LoVo (cell line): ENCODE data around the gene ZNF462.
"Not testable (repeated sequence)": the region's sequence is repeated elsewhere in the genome, so short reads cannot be mapped to it uniquely, and the experiment has no call there.

Source experiments
- DNase-seq: peaks from one replicate; pipeline ENCODE4 v3.0.0-alpha.2; 2016; ENCODE audit warnings: low spot score

The ZNF462 gene, protein sequence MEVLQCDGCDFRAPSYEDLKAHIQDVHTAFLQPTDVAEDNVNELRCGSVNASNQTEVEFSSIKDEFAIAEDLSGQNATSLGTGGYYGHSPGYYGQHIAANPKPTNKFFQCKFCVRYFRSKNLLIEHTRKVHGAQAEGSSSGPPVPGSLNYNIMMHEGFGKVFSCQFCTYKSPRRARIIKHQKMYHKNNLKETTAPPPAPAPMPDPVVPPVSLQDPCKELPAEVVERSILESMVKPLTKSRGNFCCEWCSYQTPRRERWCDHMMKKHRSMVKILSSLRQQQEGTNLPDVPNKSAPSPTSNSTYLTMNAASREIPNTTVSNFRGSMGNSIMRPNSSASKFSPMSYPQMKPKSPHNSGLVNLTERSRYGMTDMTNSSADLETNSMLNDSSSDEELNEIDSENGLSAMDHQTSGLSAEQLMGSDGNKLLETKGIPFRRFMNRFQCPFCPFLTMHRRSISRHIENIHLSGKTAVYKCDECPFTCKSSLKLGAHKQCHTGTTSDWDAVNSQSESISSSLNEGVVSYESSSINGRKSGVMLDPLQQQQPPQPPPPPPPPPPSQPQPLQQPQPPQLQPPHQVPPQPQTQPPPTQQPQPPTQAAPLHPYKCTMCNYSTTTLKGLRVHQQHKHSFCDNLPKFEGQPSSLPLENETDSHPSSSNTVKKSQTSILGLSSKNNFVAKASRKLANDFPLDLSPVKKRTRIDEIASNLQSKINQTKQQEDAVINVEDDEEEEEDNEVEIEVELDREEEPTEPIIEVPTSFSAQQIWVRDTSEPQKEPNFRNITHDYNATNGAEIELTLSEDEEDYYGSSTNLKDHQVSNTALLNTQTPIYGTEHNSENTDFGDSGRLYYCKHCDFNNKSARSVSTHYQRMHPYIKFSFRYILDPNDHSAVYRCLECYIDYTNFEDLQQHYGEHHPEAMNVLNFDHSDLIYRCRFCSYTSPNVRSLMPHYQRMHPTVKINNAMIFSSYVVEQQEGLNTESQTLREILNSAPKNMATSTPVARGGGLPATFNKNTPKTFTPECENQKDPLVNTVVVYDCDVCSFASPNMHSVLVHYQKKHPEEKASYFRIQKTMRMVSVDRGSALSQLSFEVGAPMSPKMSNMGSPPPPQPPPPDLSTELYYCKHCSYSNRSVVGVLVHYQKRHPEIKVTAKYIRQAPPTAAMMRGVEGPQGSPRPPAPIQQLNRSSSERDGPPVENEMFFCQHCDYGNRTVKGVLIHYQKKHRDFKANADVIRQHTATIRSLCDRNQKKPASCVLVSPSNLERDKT (N-terminal part only)

GRCh38 chr9:106862821-106863720 lies at the start of gene ZNF462:
Gene ZNF462 (plus strand): TSS chr9:106863166. CDS start chr9:106923384, 60,218 bp downstream.
- DNase-seq: peak; percentile 44

GRCh38 chr9:106816524-106816923 lies 46.4 kb upstream of the ZNF462 start:
- no peak for DNase-seq

GRCh38 chr9:106818034-106818433 lies 44.9 kb upstream of the ZNF462 start:
- no peak for DNase-seq

- no peak for DNase-seq
These were observed 42.1 kb upstream of the ZNF462 start for GRCh38 chr9:106820866-106821265.

DNA sequence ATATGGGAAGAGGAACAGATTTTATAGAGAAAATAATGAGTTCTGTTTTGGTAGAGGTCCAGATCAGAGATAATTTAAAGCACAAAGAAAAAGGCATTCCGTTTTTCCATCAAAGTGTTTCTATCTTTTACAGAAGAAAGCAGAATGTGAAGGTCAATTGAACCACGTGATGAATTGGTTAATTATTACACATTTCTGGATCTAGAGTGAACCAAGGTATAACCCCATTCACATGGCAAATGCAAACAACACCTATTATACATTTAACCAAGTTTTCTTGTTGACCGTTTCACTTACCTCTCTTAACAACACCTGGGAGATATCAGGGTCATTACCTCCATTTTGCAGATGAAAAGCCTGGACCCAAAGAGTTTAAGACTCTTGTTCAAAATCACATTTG lies 34.9 kb upstream of the ZNF462 start:
- no peak for DNase-seq

DNA sequence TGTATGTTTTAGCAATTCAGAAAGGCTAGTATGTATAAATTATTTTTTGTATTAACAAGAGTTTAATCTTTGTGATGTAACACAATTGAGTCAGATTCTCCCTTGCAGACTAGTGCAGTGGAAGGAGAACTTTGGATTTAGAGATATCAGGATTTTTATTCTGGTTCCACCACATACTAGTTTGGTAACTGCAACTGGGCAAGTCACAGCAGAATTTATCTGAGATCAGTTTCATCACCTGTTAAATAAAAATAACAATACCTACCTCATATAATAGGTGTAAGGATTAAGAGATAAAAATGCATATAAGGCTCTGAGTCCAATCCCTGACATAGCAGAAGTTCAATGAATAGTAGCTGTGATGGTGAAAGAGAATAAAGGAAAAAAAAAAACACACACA lies 34.0 kb upstream of the ZNF462 start:
- no peak for DNase-seq

- DNase-seq: no peak
These were observed 33.1 kb upstream of the ZNF462 start for GRCh38 chr9:106829666-106830408.

GRCh38 chr9:106830527-106831150 lies 32.3 kb upstream of the ZNF462 start:
- DNase-seq: no peak

GRCh38 chr9:106834888-106835287 lies 28.1 kb upstream of the ZNF462 start:
- DNase-seq: no peak

GRCh38 chr9:106835840-106836239 lies 27.1 kb upstream of the ZNF462 start:
- no peak for DNase-seq

- no peak for DNase-seq
These were observed 19.6 kb upstream of the ZNF462 start for GRCh38 chr9:106843371-106843770.

DNA sequence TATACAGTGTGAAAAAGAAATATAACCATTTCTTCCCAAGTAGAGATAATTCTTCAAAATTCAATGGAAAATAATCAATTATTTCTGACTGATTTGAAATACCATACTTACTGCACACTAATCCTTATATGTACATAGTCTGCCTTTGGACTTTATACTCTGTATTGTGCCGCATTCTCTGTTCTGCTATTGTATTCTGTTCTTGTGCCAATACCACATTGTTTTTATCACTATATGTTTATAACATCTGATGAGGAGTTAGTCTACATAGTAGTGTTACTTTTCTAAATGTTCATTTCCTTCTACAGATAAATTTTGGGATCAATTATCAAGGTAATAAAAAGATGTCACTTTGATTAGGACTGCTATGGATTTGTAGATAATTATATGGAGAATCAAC lies 16.7 kb upstream of the ZNF462 start:
- DNase-seq: no peak

DNA sequence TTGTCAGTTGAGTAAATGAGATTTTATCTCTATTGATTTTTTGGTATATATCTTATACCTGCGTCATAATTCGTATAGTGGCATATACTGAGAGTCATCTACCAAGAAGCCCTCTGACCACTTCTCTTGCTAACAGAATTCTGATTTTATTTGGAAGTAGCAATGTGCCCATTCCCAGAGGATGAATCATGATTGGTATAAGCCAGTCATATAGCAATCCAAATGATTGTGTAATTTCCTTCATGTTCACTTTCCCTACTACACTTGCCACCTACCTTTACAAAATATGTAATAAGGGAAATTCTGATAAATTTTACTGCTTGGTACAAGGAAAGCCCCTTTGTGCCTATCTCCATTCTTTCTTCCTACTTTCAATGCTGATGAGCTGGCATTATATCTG lies 16.1 kb upstream of the ZNF462 start:
- no peak for DNase-seq

DNA sequence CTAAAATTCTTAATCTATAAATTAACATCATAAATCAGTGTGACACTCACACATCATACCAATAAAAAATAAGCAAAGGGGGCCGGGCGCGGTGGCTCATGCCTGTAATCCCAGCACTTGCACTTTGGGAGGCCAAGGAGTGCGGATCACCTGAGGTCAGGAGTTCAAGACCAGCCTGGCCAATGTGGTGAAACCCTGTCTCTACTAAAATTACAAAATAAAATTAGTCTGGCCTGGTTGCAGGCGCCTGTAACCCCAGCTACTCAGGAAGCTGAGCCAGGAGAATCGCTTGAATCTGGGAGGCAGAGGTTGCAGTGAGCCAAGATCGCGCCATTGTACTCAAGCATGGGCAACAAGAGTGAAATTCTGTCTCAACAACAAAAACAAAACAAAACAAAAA lies 11.3 kb upstream of the ZNF462 start:
- DNase-seq: not testable (repeated sequence)

DNA sequence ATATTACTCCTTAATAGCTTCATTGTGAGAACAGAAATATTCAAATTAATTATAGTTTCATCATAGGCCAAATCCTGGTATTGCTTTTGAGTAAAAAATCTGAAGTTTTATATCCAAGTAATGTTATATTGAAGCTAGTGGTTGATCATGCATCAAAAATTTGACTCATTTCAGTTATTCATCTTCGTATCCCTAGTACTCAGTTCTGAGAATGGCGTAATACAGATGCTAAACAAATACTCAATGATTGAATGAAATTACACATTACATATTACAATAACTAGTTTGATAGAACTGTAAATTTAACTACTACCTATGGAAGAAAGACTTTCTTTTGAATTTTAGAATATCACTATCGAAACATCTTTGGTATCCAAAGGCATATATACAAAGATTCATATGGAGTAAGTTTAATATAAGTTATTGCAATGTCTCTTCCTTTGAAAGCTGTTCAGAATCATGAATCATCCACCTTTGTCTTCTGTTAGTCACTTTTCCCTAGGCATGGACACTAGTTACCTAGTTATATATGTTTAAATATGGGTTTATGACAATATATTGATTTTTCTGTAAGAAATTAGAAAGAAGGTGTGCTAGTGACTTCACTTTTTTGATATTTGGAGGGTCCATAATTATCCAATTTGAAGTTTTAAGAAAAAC lies 5.0 kb upstream of the ZNF462 start:
- no peak for DNase-seq

DNA sequence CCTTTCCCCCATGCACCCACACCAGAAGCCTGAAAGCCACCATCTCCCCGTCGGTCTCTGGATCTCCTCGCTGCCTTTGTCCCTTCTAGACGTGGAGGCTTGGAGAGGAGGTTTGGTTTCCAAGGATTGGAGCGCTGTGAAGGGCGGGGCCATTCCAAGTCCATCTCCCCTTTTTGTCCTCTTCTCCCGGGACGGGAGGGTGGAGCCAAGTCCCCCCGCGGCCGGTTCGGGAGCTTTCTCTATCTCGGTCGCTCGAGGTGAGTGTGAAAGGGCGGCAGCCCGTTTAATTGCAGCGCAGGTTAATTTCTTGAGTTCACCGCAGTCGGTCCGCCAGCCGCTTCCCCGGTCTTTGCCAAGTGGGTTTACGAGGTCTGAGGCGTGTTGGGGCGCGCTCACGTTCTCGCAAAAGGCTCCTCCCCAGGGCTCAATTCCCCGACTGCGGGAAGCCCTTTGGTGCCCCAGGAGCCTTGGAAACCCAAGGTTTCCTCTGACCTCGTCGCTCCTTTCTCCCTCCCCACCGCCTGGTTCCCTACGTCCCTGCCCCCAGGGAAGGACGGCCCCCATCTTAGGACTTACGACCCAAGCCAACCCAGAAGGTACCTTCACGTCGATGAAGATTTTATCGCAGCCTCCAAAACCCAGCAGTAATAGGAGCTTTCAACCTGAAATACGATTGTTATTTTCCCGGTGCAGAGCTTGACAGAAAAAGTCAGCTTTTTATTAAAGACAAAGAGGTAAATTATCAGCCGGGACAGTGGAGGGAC lies 2.8 kb upstream of the ZNF462 start:
- DNase-seq: peak; percentile 23

GRCh38 chr9:106860721-106861639 lies 2.0 kb upstream of the ZNF462 start:
- peak; percentile 25 for DNase-seq
